ENCODE data around the gene SGSH.

SGSH gene

DNA sequence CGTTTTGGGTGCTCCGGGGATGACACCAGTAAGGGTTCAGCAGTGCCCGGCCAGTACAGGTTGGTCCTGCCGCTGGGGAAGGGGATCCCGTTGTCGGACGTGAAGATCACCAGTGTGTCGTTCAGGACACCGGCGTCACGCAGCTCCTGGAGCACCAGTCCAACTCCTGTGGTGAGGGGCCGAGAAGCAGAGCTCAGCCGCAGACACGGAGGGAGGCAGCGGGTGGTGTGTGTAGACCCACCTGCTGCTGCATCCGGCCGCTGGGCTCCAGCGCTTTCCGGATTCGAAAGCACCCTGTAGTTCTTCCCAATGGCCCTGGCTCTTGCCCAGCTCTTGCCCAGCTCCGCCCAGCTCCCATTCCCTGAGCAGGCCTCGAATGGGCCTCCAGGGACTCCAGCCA is 8.0 kb downstream of the SGSH start:
- Histone ChIP-seq H2AFZ (ENCODE audit: low read depth, low read length, severe bottlenecking) (no peak overlapping the region), H4K20me1 (ENCODE audit: low read depth, low read length) (no peaks in the 10 kb centered on the region), H3K27ac (ENCODE audit: low read depth, low read length) (no peak overlapping the region), H3K9ac (ENCODE audit: low read length) (no peak overlapping the region), H3K9me3 (ENCODE audit: insufficient read depth, low read length) (no peaks in the 10 kb centered on the region), H3K27me3 (ENCODE audit: low read length) (no peaks in the 10 kb centered on the region), H3K4me2 (ENCODE audit: low read depth, low read length, poor library complexity, severe bottlenecking) (no peak overlapping the region), H3K36me3 (ENCODE audit: low read length) (no peaks in the 10 kb centered on the region), H3F3A (ENCODE audit: insufficient read depth) (no peaks in the 10 kb centered on the region), H3K9me2 (replicated peaks; ENCODE audit: insufficient read depth, low read length) (no peaks in the 10 kb centered on the region), H3K4me3 (ENCODE audit: insufficient read depth, low read length, poor library complexity, severe bottlenecking) (no peak overlapping the region), H3K79me2 (ENCODE audit: insufficient read depth, low read length) (no peaks in the 10 kb centered on the region)
- TF ChIP-seq EZH2phosphoT487 (conservative IDR thresholded peaks at IDR 0.05; ENCODE audit: low read length), result no peak
- TF ChIP-seq, protein P1, sequence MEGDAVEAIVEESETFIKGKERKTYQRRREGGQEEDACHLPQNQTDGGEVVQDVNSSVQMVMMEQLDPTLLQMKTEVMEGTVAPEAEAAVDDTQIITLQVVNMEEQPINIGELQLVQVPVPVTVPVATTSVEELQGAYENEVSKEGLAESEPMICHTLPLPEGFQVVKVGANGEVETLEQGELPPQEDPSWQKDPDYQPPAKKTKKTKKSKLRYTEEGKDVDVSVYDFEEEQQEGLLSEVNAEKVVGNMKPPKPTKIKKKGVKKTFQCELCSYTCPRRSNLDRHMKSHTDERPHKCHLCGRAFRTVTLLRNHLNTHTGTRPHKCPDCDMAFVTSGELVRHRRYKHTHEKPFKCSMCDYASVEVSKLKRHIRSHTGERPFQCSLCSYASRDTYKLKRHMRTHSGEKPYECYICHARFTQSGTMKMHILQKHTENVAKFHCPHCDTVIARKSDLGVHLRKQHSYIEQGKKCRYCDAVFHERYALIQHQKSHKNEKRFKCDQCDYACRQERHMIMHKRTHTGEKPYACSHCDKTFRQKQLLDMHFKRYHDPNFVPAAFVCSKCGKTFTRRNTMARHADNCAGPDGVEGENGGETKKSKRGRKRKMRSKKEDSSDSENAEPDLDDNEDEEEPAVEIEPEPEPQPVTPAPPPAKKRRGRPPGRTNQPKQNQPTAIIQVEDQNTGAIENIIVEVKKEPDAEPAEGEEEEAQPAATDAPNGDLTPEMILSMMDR (IDR thresholded peaks at IDR 0.05; ENCODE audit: insufficient read depth, low read length, poor library complexity, severe bottlenecking), result no peak

DNA sequence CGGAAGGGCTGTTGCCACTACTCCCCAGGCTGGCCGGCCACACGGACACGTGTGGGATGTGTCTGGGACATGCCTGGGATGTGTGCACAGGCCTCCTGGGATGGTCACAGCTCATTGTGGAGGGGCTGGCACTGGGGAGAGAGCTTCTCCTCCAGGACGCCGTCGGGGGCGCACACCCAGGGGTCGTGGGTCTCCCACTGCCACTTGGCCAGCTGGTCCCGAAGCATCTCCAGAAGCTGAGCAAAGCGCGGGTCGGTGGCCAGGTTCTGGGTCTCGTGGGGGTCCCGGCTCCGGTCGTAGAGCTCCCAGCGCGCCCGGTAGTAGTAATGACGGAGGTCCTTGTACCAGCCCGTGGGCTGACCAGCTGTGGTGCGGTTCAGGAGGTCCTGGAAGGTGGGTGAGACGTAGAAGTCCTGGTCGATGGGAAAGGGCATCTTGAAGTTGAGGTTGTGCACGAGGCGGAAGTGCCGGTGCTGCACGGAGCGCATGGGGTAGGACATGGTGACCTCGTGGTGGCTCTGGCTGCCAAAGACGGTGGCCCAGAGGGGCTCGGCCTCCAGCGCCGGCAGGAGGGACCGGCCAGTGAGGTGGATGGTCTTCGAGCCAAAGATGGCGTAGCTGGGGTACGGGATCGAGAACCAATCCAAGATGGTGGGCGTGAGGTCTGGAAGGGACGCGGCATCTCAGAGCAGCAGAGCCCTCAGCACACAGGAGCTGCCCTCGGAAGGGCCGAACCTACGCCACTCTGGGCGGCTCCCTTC is 9.6 kb downstream of the SGSH start:
- H3K36me3 ChIP-seq (ENCODE audit: low read length), result no peaks in the 10 kb centered on the region

DNA sequence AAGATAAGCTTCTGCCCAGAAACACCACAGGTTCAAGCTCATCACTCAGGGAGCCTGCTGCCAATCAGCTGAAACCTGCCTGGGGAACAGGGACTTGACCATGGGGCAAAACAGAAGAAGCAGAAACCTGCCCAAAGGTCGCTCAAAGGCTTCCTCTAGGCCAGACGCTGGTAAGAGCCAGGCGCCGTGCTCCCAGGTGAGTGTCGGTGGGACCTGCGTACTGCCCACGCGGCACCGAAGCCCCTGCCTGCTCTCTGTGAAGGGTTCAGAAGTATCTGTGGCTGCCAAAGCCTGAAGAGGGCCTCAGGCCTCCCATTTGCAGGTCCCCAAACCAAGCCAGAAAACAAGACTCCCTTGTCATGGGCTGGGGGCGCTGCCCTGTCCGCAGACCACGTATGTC is 10.4 kb downstream of the SGSH start:
- Histone ChIP-seq H3K79me2 (ENCODE audit: insufficient read depth, low read length) (no peaks in the 10 kb centered on the region), H3K4me2 (ENCODE audit: low read depth, low read length, poor library complexity, severe bottlenecking) (no peak overlapping the region), H3K9me2 (replicated peaks; ENCODE audit: insufficient read depth, low read length) (no peaks in the 10 kb centered on the region), H3K9ac (ENCODE audit: low read length) (no peak overlapping the region), H3K9me3 (ENCODE audit: insufficient read depth, low read length) (no peaks in the 10 kb centered on the region), H3F3A (ENCODE audit: insufficient read depth) (no peaks in the 10 kb centered on the region), H4K20me1 (ENCODE audit: low read depth, low read length) (no peaks in the 10 kb centered on the region), H3K36me3 (ENCODE audit: low read length) (no peaks in the 10 kb centered on the region), H3K27ac (ENCODE audit: low read depth, low read length) (no peak overlapping the region), H2AFZ (ENCODE audit: low read depth, low read length, severe bottlenecking) (no peak overlapping the region), H3K4me3 (ENCODE audit: insufficient read depth, low read length, poor library complexity, severe bottlenecking) (no peak overlapping the region), H3K27me3 (ENCODE audit: low read length) (no peaks in the 10 kb centered on the region)
- TF ChIP-seq EZH2phosphoT487 (conservative IDR thresholded peaks at IDR 0.05; ENCODE audit: low read length), result no peak
- TF ChIP-seq, protein P1 (IDR thresholded peaks at IDR 0.05; ENCODE audit: insufficient read depth, low read length, poor library complexity, severe bottlenecking), result no peak

More for the DNA sequence above, 9.6 kb downstream of the SGSH start:
- no peaks in the 10 kb centered on the region for H3K79me2 ChIP-seq (ENCODE audit: insufficient read depth, low read length)
- no peak overlapping the region for H3K27ac ChIP-seq (ENCODE audit: low read depth, low read length)
- H3K4me2 ChIP-seq (ENCODE audit: low read depth, low read length, poor library complexity, severe bottlenecking), result no peak overlapping the region
- TF ChIP-seq EZH2phosphoT487 (conservative IDR thresholded peaks at IDR 0.05; ENCODE audit: low read length), result no peak
- TF ChIP-seq, protein P1 (IDR thresholded peaks at IDR 0.05; ENCODE audit: insufficient read depth, low read length, poor library complexity, severe bottlenecking), result no peak
- no peaks in the 10 kb centered on the region for H4K20me1 ChIP-seq (ENCODE audit: low read depth, low read length)
- no peaks in the 10 kb centered on the region for H3F3A ChIP-seq (ENCODE audit: insufficient read depth)
- H2AFZ ChIP-seq (ENCODE audit: low read depth, low read length, severe bottlenecking), result no peak overlapping the region
- no peaks in the 10 kb centered on the region for H3K9me2 ChIP-seq (replicated peaks; ENCODE audit: insufficient read depth, low read length)
- no peaks in the 10 kb centered on the region for H3K27me3 ChIP-seq (ENCODE audit: low read length)
- H3K9ac ChIP-seq (ENCODE audit: low read length), result no peak overlapping the region
- H3K9me3 ChIP-seq (ENCODE audit: insufficient read depth, low read length), result no peaks in the 10 kb centered on the region
- H3K4me3 ChIP-seq (ENCODE audit: insufficient read depth, low read length, poor library complexity, severe bottlenecking), result no peak overlapping the region
